D721Med (cell line): Measurements from ENCODE around the gene GPC2.

Source experiments
- DNase-seq: peaks from one replicate; pipeline ENCODE4 v3.0.0; 2011; ENCODE audit warnings: low spot score; ENCODE audit not compliant: insufficient read length
- FAIRE-seq: peaks from 2 replicates; lab custom pipeline; 2011; peaks lifted over from hg19 to GRCh38; lab: Jason Lieb, UNC
- CTCF ChIP-seq: IDR thresholded peaks from 2 replicates; pipeline ENCODE4 v1.5.1; 2012; ENCODE audit warnings: mild to moderate bottlenecking, control low read depth; ENCODE audit not compliant: insufficient read depth; ENCODE audit errors: missing control alignments

GPC2 gene

GRCh38 chr7:100176096-100177044 lies 811 bp downstream of the GPC2 start:
- no peak for FAIRE-seq
- DNase-seq: no peak
- no peak for TF ChIP-seq CTCF

- DNase-seq: no peak
- no peak for FAIRE-seq
- TF ChIP-seq CTCF: no peak
These were observed 1.8 kb downstream of the GPC2 start for GRCh38 chr7:100175296-100175935.

GRCh38 chr7:100174582-100174981 lies 2.6 kb downstream of the GPC2 start:
- DNase-seq (no peak), FAIRE-seq (no peak)
- no peak for TF ChIP-seq CTCF

GRCh38 chr7:100173806-100174495 lies 3.2 kb downstream of the GPC2 start:
- DNase-seq (no peak), FAIRE-seq (no peak)
- no peak for TF ChIP-seq CTCF

- FAIRE-seq: no peak
- no peak for DNase-seq
- no peak for TF ChIP-seq CTCF
These were observed 5.3 kb downstream of the GPC2 start for GRCh38 chr7:100171840-100172239.

GRCh38 chr7:100171087-100171681 lies 6.0 kb downstream of the GPC2 start:
- FAIRE-seq (no peak), DNase-seq (no peak)
- TF ChIP-seq CTCF: no peak
